ENCODE measurements around the gene PPP1R26.

The PPP1R26 gene

DNA sequence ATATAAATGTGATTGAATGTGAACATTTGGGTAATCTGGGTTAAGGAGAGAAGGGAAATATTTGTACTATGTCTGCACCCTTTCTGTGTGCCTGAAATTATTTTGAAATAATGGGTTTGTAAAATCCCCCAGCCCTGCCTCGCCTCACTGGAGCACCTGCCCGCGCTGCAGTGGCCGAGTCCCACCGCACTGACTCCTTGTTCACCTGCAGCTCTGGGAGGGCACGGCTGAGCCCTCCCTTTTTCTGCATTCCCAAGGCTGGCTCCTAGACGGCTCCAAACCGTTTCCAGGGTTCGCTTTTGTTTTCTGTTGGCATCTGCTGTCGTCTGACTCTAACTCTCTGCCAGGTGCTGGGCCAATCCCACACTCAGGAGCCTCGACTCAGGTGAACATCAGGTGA is 17.6 kb upstream of the PPP1R26 start:
- no peak for DNase-seq (ENCODE audit: low read depth)

DNA sequence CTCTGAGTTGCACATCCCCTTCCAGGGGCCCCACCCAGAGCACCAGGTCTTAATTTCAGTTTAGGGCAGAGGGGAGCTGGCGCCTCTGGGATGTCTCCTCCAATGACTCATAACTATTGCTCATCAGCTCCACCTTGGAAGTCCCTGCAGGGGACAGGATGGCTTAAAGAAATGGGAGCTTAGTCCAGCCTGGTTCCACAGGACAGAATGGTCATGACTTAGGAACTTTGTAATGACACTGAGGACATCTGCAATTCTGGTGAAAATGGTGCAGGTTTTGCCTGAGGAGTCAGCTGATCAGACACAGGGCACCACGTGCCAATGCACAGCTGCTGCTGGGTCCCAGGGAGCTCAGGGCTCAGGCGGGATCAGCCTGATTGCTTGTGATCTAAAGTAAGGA is 16.4 kb upstream of the PPP1R26 start:
- peak; percentile 66 for DNase-seq (ENCODE audit: low read depth)

DNA sequence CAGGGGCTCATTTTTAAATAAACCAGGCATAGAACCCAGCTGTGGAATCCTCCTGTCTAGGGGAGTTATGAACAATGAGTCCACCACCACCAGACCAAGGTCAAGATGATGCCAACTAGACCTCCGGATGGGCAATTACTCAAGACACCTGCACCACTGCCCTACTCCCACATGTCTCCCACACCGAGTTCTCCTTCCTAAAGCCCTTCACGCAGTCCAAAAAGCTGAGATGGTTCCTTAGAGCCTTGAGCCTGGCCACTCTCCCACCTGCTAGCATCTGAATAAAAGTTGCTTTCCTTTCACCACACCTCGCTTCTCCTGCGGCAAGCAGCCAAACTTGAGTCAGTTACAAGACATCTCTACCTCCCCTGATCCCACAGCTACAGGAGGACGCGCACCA is 15.4 kb upstream of the PPP1R26 start:
- no peak for DNase-seq (ENCODE audit: low read depth)

DNA sequence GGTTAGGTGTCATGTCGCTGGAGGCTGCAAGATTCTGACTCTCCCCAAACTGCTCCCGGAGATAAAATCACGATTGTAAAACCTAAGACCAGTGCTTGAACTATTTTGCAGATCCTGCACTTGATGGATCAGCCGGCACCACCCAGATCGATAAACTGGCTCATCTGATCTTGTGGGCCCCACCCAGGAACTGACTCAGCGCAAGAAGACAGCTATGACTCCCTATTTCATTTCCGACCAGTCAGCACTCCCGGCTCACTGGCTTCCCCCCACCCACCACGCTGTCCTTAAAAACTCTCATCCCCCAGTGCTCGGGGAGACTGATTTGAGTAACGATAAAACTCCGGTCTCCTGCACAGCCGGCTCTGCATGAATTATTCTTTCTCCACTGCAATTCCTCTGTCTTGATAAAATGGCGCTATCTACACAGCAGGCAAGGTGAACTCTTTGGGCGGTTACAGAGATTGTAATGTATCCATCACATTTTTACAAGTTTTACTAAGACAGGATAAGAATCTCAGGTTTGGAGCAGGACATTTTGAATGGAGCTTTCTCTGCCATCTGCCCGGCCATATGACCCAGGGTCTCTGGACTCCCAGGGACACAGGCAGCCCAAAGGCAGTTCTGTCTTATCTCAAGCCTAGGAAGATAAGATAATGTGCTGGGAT is 10.6 kb upstream of the PPP1R26 start:
- peak; percentile 61 for DNase-seq (ENCODE audit: low read depth)

DNA sequence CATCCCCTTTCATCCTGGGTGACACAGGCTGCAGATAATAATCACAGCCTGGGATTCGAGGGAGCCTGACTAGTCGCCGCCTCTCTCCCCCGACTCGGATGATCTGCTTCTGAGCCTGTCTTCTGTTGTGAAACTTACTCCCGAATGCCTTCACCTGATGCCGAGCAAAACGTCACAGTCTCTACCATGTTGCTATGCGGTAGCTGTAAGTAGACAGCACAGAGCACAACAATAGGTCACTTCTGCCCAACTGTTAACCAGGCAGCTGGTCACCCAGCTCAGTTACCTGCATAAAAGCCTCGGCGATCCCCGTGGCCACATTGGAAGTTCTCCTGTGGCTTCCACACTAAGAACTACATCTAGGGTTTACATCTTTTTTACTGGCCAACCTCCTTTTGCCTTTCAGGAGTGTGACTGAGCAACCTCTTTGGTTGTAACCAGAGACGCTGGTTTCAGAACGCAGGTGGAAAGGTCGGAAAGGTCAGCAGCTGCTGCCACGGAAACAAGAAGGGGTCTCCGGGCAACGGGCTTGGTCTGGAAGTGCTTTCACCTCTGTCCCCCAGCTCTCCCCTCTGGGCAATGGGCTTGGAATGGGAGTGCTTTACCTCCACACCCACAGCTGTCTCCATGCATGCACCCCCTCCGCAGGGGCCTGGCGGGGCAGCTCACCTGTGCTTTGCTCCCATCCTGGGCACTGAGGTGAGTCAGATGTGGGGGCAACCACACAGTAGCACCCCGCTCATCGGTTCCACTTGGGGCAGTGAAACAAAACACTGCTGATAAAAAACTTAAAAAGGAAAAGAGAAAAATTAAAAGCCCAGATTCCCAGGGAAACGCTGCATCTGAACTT is 7.6 kb upstream of the PPP1R26 start:
- no peak for DNase-seq (ENCODE audit: low read depth)

DNA sequence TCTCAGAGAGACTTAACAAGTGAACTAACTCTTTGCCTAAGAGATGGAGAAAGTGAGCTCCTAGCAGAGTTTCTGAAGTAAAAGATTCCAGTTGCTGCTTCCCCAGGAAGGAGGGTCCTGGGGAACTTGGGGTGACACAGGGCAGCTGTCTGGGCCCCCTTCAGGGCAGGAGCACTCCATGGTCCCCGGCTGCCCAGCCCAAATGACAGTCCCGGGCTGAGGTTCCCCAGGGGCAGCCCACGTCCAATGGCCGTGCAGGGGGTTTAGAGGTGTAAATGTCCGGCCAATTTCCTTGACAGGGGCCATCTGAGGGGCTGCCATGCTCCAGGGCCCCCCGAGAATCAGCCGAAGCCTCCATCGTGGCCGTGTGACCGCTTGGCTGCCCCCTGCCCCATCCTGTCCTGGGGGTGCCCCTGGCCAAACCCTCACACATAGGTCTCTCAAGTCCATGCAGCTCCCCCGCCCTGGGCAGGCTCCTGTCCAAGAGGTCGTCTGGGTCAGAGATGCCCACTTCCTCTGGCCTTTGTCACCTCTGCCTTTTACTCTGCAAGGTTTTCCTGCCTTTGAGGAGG is 5.5 kb upstream of the PPP1R26 start:
- DNase-seq (ENCODE audit: low read depth), result no peak

DNA sequence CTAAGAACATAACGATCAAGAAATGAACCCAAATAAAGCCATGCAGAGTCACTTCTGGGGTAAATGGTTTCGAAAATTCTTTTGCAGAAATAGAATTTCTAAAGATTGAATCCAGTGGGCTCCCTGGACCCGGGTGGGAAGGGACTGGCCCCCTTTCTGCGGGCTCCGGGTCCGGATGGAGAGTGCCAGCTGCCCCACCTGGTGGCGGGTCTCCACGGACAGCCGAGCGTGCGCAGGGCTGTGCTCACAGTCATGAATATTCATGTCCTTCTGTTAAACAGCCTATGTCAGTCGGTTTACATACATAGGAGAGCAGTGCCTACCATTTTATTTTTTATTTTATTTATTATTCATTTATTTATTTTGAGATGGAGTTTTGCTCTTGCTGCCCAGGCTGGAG is 4.7 kb upstream of the PPP1R26 start:
- peak; percentile 20 for DNase-seq (ENCODE audit: low read depth)

DNA sequence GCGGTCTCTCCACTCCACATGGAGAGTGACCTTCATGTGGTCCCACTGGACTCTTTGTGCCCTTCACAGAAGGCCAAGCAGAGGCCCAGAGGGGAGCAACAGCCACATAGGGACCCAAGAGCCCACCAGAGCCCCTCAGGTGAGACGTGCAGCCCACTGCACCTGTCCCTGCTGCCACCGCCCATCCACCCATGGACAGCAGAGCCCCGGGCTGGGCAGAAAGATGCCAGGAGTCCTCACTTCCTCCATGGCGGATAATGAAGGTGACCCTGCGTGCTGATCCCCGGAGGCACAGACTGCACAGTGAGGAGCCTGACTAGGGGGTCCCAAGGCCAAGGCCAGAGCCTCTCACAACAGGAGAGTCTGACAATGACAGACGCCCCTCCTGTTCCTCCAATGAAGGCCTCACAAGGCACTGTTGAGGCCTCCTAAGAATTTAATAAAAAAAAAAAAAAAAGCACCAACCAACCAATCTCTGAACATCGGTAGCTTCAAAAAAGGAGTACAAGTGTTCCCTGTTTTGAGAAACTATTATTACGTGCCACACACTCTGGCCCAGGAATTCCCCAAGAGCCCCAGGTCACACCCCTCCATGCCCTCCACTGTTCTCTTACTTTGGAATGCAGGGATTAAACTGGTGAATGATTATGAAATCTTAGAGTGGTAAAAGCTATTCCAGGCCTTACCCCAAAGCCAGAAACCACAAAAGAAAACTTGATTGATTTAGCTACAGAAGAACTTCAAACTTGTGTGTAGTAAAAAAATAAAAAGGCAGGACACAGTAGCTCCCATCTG is 2.8 kb upstream of the PPP1R26 start:
- DNase-seq (ENCODE audit: low read depth), result peak; percentile 37

DNA sequence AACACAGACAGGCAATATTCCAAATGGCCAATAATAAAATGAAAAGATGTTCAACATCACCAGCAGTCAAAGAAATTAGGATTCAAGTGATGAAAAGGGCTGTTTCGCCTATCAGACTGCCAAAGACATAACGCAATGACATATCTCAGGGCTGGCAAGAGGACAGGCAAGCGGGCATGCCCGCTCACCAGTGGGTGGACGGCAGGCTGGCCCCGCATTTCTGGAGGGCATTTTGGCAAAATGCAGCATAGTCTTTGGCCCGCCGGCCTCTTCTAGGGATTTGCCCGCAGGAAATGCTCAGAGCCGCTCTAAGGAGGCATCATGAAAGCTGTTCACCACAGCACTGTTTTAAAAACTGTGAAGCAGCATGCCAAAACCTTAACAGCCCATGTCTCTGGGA is 1.4 kb upstream of the PPP1R26 start:
- DNase-seq (ENCODE audit: low read depth), result no peak

DNA sequence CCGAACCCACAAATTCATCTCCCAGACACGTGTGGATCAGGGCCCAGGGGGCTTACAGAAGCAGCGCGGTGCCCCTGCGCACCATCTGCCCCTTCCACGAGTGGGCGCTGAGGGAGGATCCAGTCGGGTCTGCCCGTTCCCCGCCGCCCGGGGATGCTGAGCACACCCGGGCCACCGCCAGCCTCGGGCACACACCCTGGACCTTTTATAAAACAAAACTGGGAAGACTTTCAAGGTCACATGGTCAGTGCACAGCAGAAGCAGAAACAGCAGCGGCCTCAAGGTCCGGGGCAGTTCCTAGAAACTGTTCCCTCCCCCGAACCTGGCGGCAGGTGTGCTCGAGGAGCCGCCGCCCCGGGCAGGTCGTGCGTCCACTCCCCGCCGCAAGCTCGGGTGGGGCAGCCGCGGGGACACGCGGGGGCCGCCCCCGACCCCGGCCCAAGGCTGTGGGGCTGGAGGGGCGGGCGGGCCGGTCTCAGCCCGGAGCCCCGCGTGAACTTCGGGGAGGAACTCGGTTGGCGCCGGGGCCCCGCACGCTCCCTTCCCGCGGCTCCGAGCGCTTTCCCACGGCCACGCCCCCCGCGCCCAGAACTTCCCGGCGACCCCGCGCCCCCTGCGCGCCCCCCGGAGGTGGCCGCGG is 633 bp upstream of the PPP1R26 start:
- DNase-seq (ENCODE audit: low read depth), result peak; percentile 40

DNA sequence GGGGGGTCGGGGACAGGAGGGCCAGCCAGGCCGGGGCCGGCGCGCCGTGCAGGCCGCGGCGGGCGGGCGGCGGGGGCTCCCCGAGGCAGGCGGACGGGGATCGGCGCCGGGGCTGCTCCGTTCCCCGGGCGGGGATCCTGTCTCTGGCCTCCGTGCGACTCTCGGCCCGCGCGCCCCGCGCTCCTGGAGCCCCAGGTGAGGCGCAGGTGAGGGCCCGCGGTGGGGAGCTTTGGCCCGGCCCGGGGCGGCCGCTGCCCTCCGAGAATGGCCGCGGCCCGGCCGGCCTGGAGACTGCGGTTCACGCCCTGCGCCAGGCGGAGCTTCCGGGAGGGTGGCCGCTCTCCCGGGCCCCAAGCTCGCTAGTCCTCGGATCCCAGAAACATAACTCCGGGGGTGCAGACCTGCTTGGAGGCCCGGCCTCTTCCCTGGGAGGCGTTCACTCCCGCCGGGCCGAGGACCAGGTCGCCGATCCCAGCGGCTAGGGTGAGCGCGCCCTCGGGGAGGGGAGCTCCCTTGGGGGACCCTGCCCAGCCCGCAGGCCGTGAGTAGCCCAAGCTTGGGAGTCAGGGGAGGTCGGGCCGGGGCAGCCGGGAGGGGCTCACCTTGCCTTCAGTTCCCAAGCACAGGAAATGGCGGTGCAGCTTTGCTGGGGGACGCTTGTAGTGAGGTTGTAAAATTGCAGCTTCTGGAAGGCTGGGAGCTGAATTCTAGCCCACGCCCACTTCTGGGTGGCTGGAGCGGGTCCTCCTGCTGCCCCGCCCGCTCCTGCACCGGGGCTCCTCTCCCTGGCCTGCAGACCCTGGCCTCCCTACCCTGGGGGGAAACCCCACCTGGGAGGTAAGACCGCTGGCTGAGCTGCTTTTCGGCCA is 723 bp downstream of the PPP1R26 start:
- DNase-seq (ENCODE audit: low read depth), result peak; percentile 54

DNA sequence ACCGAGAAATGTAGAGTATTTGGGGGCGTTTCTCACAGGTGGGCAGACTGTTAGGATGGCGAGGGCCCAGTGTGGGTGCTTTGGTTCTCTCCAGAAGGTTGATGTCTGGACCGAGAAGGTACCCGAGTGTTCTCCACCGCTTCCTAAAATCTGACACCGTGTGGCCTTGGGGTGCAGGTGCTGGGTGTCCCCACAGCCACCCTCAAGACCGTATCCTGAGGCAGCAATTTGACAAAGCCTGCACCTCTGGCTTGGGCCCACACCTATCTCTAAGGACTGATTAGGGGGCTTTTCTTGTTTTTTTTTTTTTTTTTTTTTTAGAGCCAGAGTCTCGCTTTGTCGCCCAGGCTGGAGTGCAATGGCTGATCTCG is 1.3 kb downstream of the PPP1R26 start:
- DNase-seq (ENCODE audit: low read depth), result no peak

DNA sequence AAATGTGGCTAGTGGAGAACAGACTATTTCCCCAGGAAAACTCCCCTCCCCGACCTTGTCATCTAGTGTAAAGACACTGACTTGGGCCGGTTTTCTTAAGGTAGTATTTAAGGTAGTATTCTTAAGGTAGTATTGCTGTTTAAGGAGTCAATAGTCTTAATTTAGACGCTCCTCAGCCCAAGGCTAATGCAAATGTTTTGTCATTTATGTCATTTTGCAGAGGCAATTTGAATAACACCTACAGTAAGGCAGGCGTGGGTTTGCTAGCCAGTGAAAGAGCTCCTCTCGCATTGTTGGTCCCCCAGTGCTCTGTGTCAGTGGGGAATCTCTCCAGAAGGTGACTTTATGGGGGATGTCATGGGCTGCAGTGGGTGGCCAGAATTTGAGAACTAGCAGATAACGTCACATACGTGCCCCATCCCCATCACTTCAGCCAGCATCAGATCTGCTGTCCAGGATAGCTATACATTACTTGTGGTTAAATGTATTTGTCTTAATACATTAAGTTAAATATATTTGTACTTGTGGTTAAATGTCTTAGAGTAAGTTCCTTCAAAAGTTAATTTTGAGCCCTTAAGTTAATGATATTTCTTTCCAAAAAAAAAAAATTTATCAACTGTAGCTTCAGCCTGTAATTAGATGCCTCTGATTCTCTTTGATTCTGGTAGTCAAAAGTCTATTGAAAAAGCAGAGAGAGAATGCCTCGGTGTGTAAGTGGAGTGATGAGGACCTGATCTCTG is 2.6 kb downstream of the PPP1R26 start:
- no peak for DNase-seq (ENCODE audit: low read depth)

DNA sequence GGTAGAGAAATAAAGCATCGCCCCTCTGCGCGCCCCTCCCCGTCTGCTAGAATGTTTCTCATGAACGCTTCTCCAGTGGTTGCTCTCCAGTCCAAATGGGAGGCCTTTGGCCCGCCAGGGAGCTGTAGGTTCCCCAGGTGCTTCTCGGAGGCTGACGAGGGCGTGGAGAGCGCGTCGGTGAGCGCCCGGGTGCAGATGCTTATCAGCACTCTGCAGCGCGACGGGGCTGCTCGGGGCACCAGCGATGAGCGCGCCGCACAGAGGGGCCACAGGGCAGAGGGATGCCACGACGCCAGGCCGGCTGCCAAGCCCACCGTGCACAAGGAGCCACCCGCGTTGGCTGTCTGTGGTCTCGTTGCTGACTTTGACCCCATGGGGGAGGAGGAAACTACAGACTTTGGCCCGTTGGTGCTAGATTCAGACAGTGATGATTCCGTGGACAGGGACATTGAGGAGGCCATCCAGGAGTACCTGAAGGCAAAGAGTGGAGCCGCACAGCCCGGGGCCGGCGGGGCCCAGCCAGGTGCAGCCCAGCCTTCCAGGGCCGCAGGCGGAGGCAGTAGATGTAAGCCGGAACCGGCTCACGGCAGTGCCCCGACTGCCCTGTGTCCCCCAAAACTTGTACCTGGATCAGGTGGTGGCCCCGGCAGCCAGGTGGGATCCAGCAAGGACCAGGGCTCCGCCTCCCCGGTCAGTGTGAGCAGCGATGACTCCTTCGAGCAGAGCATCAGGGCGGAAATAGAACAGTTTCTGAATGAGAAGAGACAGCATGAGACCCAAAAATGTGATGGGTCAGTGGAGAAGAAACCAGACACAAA is 5.1 kb downstream of the PPP1R26 start:
- DNase-seq (ENCODE audit: low read depth), result no peak

DNA sequence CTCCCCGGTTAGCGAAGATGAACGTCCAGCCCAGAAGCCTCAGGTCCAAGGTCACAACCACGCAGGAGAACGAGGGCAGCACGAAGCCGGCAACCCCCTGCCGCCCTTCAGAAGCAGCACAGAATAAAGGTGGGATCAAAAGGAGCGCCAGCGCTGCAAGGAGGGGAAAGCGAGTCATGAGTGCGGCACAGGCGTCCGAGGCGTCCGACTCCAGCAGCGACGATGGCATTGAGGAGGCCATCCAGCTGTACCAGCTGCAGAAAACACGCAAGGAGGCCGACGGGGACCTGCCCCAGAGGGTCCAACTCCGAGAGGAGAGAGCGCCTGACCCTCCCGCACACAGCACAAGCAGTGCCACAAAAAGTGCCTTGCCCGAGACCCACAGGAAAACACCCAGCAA is 5.8 kb downstream of the PPP1R26 start:
- DNase-seq (ENCODE audit: low read depth), result no peak

DNA sequence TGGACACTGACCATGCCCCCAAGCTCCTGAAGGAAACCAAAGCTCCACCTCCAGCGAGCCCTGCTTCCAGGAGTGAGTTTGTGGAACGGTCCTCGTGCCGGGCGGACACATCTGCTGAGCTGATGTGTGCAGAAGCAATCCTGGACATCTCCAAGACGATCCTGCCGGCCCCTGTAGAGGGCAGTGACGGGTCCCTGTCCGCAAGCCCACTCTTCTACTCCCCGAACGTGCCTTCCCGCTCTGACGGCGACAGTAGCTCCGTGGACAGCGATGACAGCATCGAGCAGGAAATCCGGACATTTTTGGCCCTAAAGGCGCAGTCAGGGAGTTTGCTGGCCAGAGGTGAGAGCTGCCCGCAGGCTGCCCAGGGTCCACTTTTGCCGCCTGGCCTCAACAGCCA is 6.2 kb downstream of the PPP1R26 start:
- DNase-seq (ENCODE audit: low read depth), result no peak

DNA sequence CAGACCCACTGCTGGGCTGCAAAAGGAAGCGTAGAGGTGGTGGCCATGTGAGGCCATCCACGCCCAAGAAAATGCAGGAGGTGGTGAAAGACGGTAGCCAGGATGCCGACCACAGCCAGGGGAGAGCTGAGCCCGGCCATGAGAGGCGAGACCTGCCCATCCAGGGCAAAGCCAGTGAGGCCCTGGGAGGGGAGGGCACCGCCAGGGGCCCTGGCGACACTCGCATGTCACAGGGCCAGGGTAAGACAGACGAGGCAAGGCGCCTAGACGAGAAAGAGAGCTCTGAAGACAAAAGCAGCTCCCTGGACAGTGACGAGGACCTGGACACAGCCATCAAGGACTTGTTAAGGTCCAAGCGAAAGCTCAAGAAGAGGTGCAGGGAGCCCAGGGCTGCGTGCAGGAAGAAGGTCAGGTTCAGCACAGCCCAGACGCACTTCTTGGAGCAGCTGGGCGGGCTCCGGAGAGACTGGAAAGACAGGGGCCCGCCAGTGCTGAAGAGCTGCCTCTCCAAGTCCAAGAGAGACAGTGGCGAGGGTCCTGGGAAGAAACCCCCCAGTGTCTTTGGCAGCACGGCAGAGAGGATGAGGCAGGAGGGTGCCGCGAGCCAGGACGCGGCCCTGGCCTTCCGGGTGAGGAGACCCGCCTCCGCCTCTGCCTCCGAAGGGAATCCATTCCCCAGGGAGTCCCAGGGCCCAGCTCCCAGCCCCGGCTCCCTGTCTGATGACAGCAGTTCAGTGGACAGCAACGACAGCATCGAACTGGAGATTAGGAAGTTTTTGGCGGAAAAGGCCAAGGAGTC is 6.9 kb downstream of the PPP1R26 start:
- DNase-seq (ENCODE audit: low read depth), result no peak

DNA sequence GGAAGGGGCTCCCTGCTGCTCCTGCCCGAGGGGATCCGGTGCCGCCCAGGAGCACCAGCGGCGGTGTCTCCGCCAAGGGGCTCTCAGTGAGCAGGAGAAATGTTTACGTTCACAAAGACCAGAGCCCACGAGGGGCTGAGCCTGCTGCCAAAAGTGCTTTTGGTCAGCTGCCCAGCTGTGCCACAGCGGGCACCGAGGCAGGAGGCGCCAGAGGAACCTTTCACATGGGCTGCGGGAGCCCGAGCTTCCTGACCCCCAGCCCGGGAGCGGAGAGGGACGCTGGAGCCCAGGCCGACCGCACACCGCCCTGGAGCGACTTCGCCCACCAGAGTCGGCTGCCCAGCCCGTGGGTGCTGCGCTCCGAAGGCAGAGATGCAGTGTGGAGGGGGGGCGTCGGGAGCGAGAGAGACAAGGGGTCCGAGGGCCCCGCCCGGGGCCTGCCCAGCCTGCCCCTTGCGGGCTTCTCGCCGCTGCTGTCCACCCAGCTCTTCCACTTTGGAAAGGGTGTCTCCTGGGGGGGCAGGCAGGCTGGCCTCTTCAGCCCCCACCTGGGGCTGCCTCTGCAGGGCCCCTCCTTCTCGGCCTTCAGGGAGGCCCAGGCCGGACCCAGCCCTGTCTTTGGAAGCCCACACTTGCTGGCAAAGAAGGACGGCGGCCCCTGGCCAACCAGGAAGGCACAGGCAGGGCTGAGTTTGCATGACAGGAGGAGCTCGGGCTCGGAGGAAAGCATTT is 7.9 kb downstream of the PPP1R26 start:
- no peak for DNase-seq (ENCODE audit: low read depth)
